Loucy (cell line): ENCODE measurements around the gene MST1R.

Experiments used
- H2AFZ ChIP-seq: fragments of 200-600 bp; sonication (generic); 2 replicates; pipeline ENCODE4 v1.6.0; 2016; ENCODE audit warnings: antibody characterized with exemption, mild to moderate bottlenecking, low read length, moderate library complexity
- H3F3A ChIP-seq: fragments of 200-600 bp; 2 replicates; pipeline ENCODE4 v1.6.0; 2016; ENCODE audit warnings: antibody characterized with exemption, low read depth, mild to moderate bottlenecking
- H3K27me3 ChIP-seq: fragments of 200-600 bp; sonication (generic); 2 replicates; pipeline ENCODE4 v1.6.1; 2014; ENCODE audit warnings: low read length, mild to moderate bottlenecking; ENCODE audit not compliant: insufficient read depth, poor library complexity, severe bottlenecking
- H3K36me3 ChIP-seq: fragments of 200-600 bp; sonication (generic); 2 replicates; pipeline ENCODE4 v1.6.1; 2016; ENCODE audit warnings: low read length; ENCODE audit not compliant: insufficient read depth
- H3K4me1 ChIP-seq: fragments of 200-600 bp; sonication (generic); 2 replicates; pipeline ENCODE4 v1.5.1; 2014; ENCODE audit warnings: low read length, mild to moderate bottlenecking; ENCODE audit not compliant: insufficient read depth, poor library complexity, severe bottlenecking
- H3K4me2 ChIP-seq: fragments of 200-600 bp; sonication (generic); 2 replicates; pipeline ENCODE4 v1.6.0; 2014; ENCODE audit warnings: antibody characterized with exemption, low read length, low read depth, mild to moderate bottlenecking; ENCODE audit not compliant: poor library complexity, severe bottlenecking
- H3K4me3 ChIP-seq: fragments of 200-600 bp; sonication (generic); 2 replicates; pipeline ENCODE4 v1.5.1; 2014; ENCODE audit warnings: low read length, mild to moderate bottlenecking, mixed read lengths; ENCODE audit not compliant: poor library complexity, severe bottlenecking
- H3K79me2 ChIP-seq: fragments of 200-600 bp; sonication (generic); 2 replicates; pipeline ENCODE4 v1.6.1; 2014; ENCODE audit warnings: low read length; ENCODE audit not compliant: insufficient read depth
- H3K9ac ChIP-seq: fragments of 200-600 bp; sonication (generic); 2 replicates; pipeline ENCODE4 v1.6.0; 2014; ENCODE audit warnings: mild to moderate bottlenecking, low read depth, low read length, moderate library complexity; ENCODE audit not compliant: poor library complexity, severe bottlenecking
- H3K9me2 ChIP-seq: fragments of 200-600 bp; sonication (generic); replicated peaks from 2 replicates; pipeline ENCODE4 v1.6.1; 2016; ENCODE audit warnings: low read depth, low read length, mixed read lengths
- H3K9me3 ChIP-seq: fragments of 200-600 bp; sonication (generic); 2 replicates; pipeline ENCODE4 v1.6.1; 2014; ENCODE audit warnings: mild to moderate bottlenecking, antibody characterized with exemption, low read length, low read depth; ENCODE audit not compliant: insufficient read depth
- H4K20me1 ChIP-seq: fragments of 200-600 bp; sonication (generic); 2 replicates; pipeline ENCODE4 v1.6.0; 2014; ENCODE audit warnings: antibody characterized with exemption, low read length, mild to moderate bottlenecking; ENCODE audit not compliant: insufficient read depth, poor library complexity, severe bottlenecking
- EZH2phosphoT487 ChIP-seq: fragments of 200-600 bp; IDR thresholded peaks from 2 replicates; pipeline ENCODE4 v1.6.1; 2018; ENCODE audit warnings: antibody characterized with exemption, mild to moderate bottlenecking, moderate library complexity, borderline replicate concordance
- TF ChIP-seq, protein P1 (sequence below): fragments of 200-600 bp; sonication (generic); conservative IDR thresholded peaks from 2 replicates; pipeline ENCODE4 v1.5.1; 2014; ENCODE audit warnings: mild to moderate bottlenecking, antibody characterized with exemption, low read length

The MST1R gene

GRCh38 chr3:49903451-49904424 lies at the start of gene MST1R:
Gene MST1R, minus strand, starts transcription at chr3:49903873. Its CDS starts 264 bp downstream, at chr3:49903609.
- Histone ChIP-seq H3F3A (no peaks in the 10 kb centered on the region), H3K9me3 (no peaks in the 10 kb centered on the region), H3K4me1 (peaks cover 6% of the 10 kb centered on the region), H3K79me2 (no peaks in the 10 kb centered on the region), H3K9ac (peak within 1 kb of the TSS; percentile 63), H3K9me2 (no peaks in the 10 kb centered on the region), H3K4me2 (peak within 1 kb of the TSS; percentile 62), H3K4me3 (peak within 1 kb of the TSS; percentile 66), H3K36me3 (no peaks in the 10 kb centered on the region), H2AFZ (peak within 1 kb of the TSS; percentile 40; the same call in 1 of the 2 replicates), H3K27me3 (no peaks in the 10 kb centered on the region), H4K20me1 (no peaks in the 10 kb centered on the region)
- TF ChIP-seq, protein P1, sequence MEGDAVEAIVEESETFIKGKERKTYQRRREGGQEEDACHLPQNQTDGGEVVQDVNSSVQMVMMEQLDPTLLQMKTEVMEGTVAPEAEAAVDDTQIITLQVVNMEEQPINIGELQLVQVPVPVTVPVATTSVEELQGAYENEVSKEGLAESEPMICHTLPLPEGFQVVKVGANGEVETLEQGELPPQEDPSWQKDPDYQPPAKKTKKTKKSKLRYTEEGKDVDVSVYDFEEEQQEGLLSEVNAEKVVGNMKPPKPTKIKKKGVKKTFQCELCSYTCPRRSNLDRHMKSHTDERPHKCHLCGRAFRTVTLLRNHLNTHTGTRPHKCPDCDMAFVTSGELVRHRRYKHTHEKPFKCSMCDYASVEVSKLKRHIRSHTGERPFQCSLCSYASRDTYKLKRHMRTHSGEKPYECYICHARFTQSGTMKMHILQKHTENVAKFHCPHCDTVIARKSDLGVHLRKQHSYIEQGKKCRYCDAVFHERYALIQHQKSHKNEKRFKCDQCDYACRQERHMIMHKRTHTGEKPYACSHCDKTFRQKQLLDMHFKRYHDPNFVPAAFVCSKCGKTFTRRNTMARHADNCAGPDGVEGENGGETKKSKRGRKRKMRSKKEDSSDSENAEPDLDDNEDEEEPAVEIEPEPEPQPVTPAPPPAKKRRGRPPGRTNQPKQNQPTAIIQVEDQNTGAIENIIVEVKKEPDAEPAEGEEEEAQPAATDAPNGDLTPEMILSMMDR = no peak
- no peak for TF ChIP-seq EZH2phosphoT487

DNA sequence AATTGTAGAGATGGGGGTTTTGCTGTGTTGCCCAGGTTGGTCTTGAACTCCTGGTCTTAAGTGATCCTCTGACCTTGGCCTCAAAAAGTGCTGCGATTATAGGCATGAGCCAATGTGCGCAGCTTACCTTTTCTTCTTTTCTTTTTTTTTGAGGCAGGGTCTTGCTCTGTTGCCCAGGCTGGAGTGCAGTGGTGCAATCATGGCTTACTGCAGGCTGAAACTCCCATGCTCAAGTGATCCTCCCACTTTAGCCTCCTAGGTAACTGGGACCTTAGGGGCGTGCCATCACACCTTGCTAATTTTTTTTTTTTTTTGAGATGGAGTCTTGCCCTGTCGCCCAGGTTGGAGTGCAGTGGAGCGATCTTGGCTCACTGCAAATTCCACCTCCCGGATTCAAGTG lies 49.3 kb upstream of the MST1R start:
- no peaks in the 10 kb centered on the region for H3K27me3 ChIP-seq
- H3K9me3 ChIP-seq = no peaks in the 10 kb centered on the region
- no peak overlapping the region for H3K4me2 ChIP-seq
- peaks cover 94% of the 10 kb centered on the region for H3K79me2 ChIP-seq
- H3K9ac ChIP-seq = no peak overlapping the region
- TF ChIP-seq EZH2phosphoT487 = no peak
- no peaks in the 10 kb centered on the region for H3K9me2 ChIP-seq
- no peaks in the 10 kb centered on the region; the same call in 1 of the 2 replicates for H3F3A ChIP-seq
- no peaks in the 10 kb centered on the region for H3K4me1 ChIP-seq
- H3K4me3 ChIP-seq = no peak overlapping the region
- no peak overlapping the region for H2AFZ ChIP-seq
- no peaks in the 10 kb centered on the region for H3K36me3 ChIP-seq
- H4K20me1 ChIP-seq = peaks cover 45% of the 10 kb centered on the region

DNA sequence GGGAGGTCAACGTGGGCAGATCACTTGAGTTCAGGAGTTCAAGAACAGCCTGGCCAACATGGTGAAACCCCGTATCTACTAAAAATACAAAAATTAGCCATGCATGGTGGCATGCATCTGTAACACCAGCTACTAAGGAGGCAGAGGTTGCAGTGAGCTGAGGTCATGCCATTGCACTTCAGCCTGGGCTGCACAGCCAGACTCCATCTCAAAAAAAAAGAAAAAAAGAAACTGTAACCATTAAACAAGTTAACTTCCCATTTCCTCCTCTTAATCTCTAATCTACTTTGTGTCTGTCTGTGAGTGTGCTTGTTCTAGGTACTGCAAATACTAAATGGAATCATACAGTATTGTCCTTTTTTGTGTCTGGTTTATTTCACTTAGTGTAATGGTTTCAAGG lies 39.0 kb upstream of the MST1R start:
- Histone ChIP-seq H3K9me2 (no peaks in the 10 kb centered on the region), H2AFZ (no peak overlapping the region), H3K9me3 (no peaks in the 10 kb centered on the region), H3K4me3 (peak overlapping the region; percentile 49), H3K9ac (no peak overlapping the region), H3F3A (peaks cover 5% of the 10 kb centered on the region; the same call in 1 of the 2 replicates), H3K4me1 (peaks cover 20% of the 10 kb centered on the region), H3K4me2 (peak overlapping the region; percentile 48), H3K36me3 (peaks cover 9% of the 10 kb centered on the region; the same call in 1 of the 2 replicates), H3K79me2 (peaks cover 73% of the 10 kb centered on the region), H4K20me1 (peaks cover 56% of the 10 kb centered on the region), H3K27me3 (no peaks in the 10 kb centered on the region)
- no peak for TF ChIP-seq EZH2phosphoT487
- TF ChIP-seq, protein P1 = no peak
